Measurements from ENCODE around the gene PLEKHM3. TPM values are rescaled to one million over a fixed set of nuclear protein-coding genes. Genes with fewer than 3 reads are reported as not detected.

The PLEKHM3 gene
- total RNA-seq, 1 donor: 23.5 TPM

GRCh38 chr2:207772081-207772843 lies 253.1 kb downstream of the PLEKHM3 start:
- Histone ChIP-seq H3K4me3 (ENCODE audit: insufficient read depth, low read length) (no peak overlapping the region), H3K27ac (ENCODE audit: low read depth, low read length) (no peak overlapping the region), H3K27me3 (ENCODE audit: insufficient read depth, low read length) (no peaks in the 10 kb centered on the region), H3K4me2 (ENCODE audit: insufficient read depth, low read length) (no peak overlapping the region), H3K79me2 (ENCODE audit: insufficient read depth, low read length) (peaks cover 5% of the 10 kb centered on the region), H4K20me1 (ENCODE audit: insufficient read depth, low read length) (peaks cover 6% of the 10 kb centered on the region), H3K36me3 (ENCODE audit: insufficient read depth, low read length) (no peaks in the 10 kb centered on the region), H3K9me3 (ENCODE audit: low read depth, low read length) (no peaks in the 10 kb centered on the region), H3K4me1 (ENCODE audit: insufficient read depth, low read length) (no peaks in the 10 kb centered on the region), H2AFZ (ENCODE audit: low read length) (no peak overlapping the region)
- TF ChIP-seq CTCF (IDR thresholded peaks at IDR 0.05; ENCODE audit: extremely low read depth, low read depth, low read length): no peak
- no peak for DNase-seq (ENCODE audit: insufficient read length, low spot score, missing footprints)

- Histone ChIP-seq H3K9me3 (ENCODE audit: low read depth, low read length) (no peaks in the 10 kb centered on the region), H3K27me3 (ENCODE audit: insufficient read depth, low read length) (no peaks in the 10 kb centered on the region), H3K4me1 (ENCODE audit: insufficient read depth, low read length) (peaks cover 2% of the 10 kb centered on the region), H3K36me3 (ENCODE audit: insufficient read depth, low read length) (no peaks in the 10 kb centered on the region), H4K20me1 (ENCODE audit: insufficient read depth, low read length) (peaks cover 9% of the 10 kb centered on the region), H3K4me2 (ENCODE audit: insufficient read depth, low read length) (peak overlapping the region; percentile 97), H3K4me3 (ENCODE audit: insufficient read depth, low read length) (no peak overlapping the region), H3K79me2 (ENCODE audit: insufficient read depth, low read length) (peaks cover 8% of the 10 kb centered on the region), H3K27ac (ENCODE audit: low read depth, low read length) (no peak overlapping the region), H2AFZ (ENCODE audit: low read length) (no peak overlapping the region)
- DNase-seq (ENCODE audit: insufficient read length, low spot score, missing footprints): no peak
- no peak for TF ChIP-seq CTCF (IDR thresholded peaks at IDR 0.05; ENCODE audit: extremely low read depth, low read depth, low read length)
These were observed 253.9 kb downstream of the PLEKHM3 start for GRCh38 chr2:207771421-207771820.

Small RNA genes within 50 kb of the gene (small RNA-seq; reads per million reads assigned to genes)
- not detected for gene RNA5SP116
- not detected for gene RNU6-360P

Other genes with a start within 250 kb of the PLEKHM3 start
- not detected in 2 replicates for gene CRYGD, start 99.0 kb upstream of the PLEKHM3 start, total RNA-seq
- not detected in 2 replicates for gene CRYGC, start 104.3 kb upstream of the PLEKHM3 start, total RNA-seq
- not detected in 2 replicates for gene CRYGB, start 120.6 kb upstream of the PLEKHM3 start, total RNA-seq
- gene CRYGA, start 138.1 kb upstream of the PLEKHM3 start, total RNA-seq: not detected in 2 replicates
- not detected in 2 replicates for gene C2orf80, start 164.5 kb upstream of the PLEKHM3 start, total RNA-seq
- gene IDH1, start 229.5 kb upstream of the PLEKHM3 start, total RNA-seq: 181 and 226 TPM in 2 replicates
- 52.7 and 57.9 TPM in 2 replicates for gene PIKFYVE, start 240.7 kb upstream of the PLEKHM3 start, total RNA-seq